Activated naive CD8-positive, alpha-beta T cell treated with anti-CD3 and anti-CD28 coated beads, Interleukin-2, amount 10 ng/mL, durations not matched to agents 7 days and 5 days (primary cell): ENCODE data around the gene NPDC1. TPM values are rescaled to one million over a fixed set of nuclear protein-coding genes. Genes with fewer than 3 reads are reported as not detected.
"Not testable (repeated sequence)": the region's sequence is repeated elsewhere in the genome, so short reads cannot be mapped to it uniquely, and the experiment has no call there.

ENCODE experiments used
- ATAC-seq: fragments of 150-1000 bp; cut with Tn5 transposase; one replicate; pipeline ENCODE4 v1.10.0; 2021; ENCODE audit warnings: low read depth, moderate library complexity
- POLR2A ChIA-PET: fragments of 350-600 bp; sonication (Branson Sonifier 250); formaldehyde crosslinking; loops from one replicate; lab custom pipeline; 2021; ENCODE audit warnings: antibody characterized with exemption; lab: Charles Lee
- DNase-seq: peaks from one replicate; pipeline ENCODE4 v3.0.0; 2021
- H3K27ac Mint-ChIP-seq: one replicate; pipeline ENCODE4 v1.8.0; 2022; ENCODE audit warnings: mild to moderate bottlenecking, mixed read lengths
- H3K27me3 Mint-ChIP-seq: one replicate; pipeline ENCODE4 v1.8.0; 2022; ENCODE audit warnings: mild to moderate bottlenecking, moderate library complexity, mixed read lengths
- H3K36me3 Mint-ChIP-seq: one replicate; pipeline ENCODE4 v1.8.0; 2021; ENCODE audit warnings: mild to moderate bottlenecking, mixed read lengths
- H3K4me1 Mint-ChIP-seq: one replicate; pipeline ENCODE4 v1.8.0; 2021; ENCODE audit warnings: mixed read lengths
- H3K4me3 Mint-ChIP-seq: one replicate; pipeline ENCODE4 v1.8.0; 2022; ENCODE audit warnings: mild to moderate bottlenecking, moderate library complexity, mixed read lengths
- H3K9me3 Mint-ChIP-seq: one replicate; pipeline ENCODE4 v1.8.0; 2021; ENCODE audit warnings: mixed read lengths
- total RNA-seq, 2 experiments: library from RNA; stranded (reverse); gene quantifications; one replicate each; pipeline ENCODE4 v1.2.3, GENCODE V29; 2021

Gene NPDC1
- total RNA-seq, 2 experiments from 2014 or later, result 22.4 to 27.0 TPM

DNA sequence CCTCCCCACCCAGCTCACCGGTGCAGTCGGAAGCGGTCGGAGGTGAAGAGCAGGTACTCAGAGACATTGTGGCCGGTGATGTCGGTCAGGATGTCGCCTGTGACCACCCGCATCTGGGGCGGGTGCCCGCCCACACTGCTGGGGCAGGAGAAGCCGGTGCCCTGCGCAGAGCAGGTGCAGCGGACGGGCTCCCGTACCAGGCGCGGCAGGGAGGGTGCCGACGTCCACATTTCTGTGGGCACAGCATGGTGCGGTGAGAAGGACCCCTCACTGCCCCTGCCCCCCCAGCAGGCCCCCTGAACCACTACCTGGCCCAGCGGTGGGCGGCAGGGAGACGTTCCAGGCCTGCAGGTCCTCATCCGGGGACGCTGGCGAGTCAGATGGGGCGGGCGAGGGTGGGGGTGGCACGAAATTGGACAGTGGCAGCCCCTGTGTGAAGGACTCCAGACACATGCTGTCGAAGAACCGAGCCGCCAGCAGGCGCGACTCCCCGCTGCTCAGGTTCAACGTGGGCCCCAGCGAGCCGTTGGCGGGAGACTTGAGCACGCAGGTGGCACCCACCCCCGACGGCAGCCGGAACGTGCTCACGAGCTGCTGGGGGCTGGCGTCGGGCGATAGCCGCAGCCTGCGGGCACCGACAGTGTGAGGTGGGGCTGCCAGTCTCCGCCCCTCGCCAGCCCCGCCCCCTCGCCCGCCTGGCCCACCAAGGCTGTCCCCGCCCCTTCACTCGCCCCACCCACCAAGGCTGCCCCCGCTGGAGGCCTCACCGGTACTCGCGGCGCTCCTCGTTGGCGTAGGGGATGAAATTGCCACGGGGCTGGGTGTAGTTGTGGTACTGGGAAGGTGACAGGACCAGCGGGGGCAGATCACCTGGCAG, 33.0 kb downstream of the NPDC1 start:
- H3K9me3 Mint-ChIP-seq, result no peaks in the 10 kb centered on the region
- H3K4me3 Mint-ChIP-seq, result no peak overlapping the region
- ATAC-seq (no peak), DNase-seq (no peak)
- peaks cover 3% of the 10 kb centered on the region for H3K36me3 Mint-ChIP-seq
- no peaks in the 10 kb centered on the region for H3K27me3 Mint-ChIP-seq
- no peak overlapping the region for H3K27ac Mint-ChIP-seq
- no peaks in the 10 kb centered on the region for H3K4me1 Mint-ChIP-seq
- POLR2A ChIA-PET, result no interaction called here

GRCh38 chr9:137011907-137012675, 33.9 kb downstream of the NPDC1 start:
- Mint-ChIP-seq H3K4me3 (no peak overlapping the region), H3K9me3 (no peaks in the 10 kb centered on the region), H3K36me3 (peaks cover 3% of the 10 kb centered on the region), H3K27me3 (no peaks in the 10 kb centered on the region), H3K27ac (no peak overlapping the region), H3K4me1 (no peaks in the 10 kb centered on the region)
- DNase-seq (no peak), ATAC-seq (no peak)
- POLR2A ChIA-PET, result no interaction called here

GRCh38 chr9:137011156-137011555, 34.8 kb downstream of the NPDC1 start:
- POLR2A ChIA-PET, result no interaction called here
- Mint-ChIP-seq H3K36me3 (no peaks in the 10 kb centered on the region), H3K4me1 (peaks cover 4% of the 10 kb centered on the region), H3K27ac (no peak overlapping the region), H3K4me3 (no peak overlapping the region), H3K27me3 (no peaks in the 10 kb centered on the region), H3K9me3 (no peaks in the 10 kb centered on the region)
- ATAC-seq (no peak), DNase-seq (no peak)

- POLR2A ChIA-PET, result interaction anchor here (0.9 kb wide), 1 partner anchor 10 kb away, joined by 3 read pairs; no protein-coding TSS in a partner anchor
- no peaks in the 10 kb centered on the region for H3K9me3 Mint-ChIP-seq
- H3K4me1 Mint-ChIP-seq, result peaks cover 5% of the 10 kb centered on the region
These were observed 35.8 kb downstream of the NPDC1 start for GRCh38 chr9:137009938-137010732.

GRCh38 chr9:137009217-137009616, 36.8 kb downstream of the NPDC1 start:
- Mint-ChIP-seq H3K36me3 (no peaks in the 10 kb centered on the region), H3K9me3 (no peaks in the 10 kb centered on the region), H3K4me1 (peaks cover 5% of the 10 kb centered on the region), H3K27ac (no peak overlapping the region), H3K4me3 (no peak overlapping the region), H3K27me3 (peaks cover 2% of the 10 kb centered on the region)
- DNase-seq (no peak), ATAC-seq (no peak)
- POLR2A ChIA-PET, result interaction anchor here (0.9 kb wide), 1 partner anchor 9 kb away, joined by 3 read pairs; no protein-coding TSS in a partner anchor

More at GRCh38 chr9:137009938-137010732, 35.8 kb downstream of the NPDC1 start:
- Mint-ChIP-seq H3K36me3 (no peaks in the 10 kb centered on the region), H3K27me3 (no peaks in the 10 kb centered on the region), H3K4me3 (no peak overlapping the region), H3K27ac (no peak overlapping the region)
- ATAC-seq (no peak), DNase-seq (no peak)

DNA sequence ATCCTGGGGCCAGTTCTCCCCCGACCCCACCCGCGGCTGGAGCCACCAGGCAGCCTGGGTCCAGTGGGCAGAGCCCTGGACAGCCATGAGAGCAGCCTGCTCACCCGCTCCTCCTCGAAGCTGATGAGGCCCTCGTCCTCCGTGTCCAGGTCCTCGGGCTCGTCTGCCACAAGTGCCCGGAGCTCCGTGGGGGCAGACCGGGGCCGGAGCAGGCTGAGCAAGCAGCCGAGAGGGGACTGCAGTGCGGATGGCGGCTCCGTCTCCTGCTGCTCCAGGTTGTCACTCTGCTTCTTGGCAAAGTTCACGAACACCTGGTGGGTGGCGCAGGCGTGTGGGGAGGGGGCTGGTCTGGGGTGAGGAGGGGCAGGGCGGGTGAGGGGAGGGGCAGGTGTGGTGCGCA, 37.7 kb downstream of the NPDC1 start:
- no peaks in the 10 kb centered on the region for H3K9me3 Mint-ChIP-seq
- H3K27me3 Mint-ChIP-seq, result peaks cover 2% of the 10 kb centered on the region
- POLR2A ChIA-PET, result no interaction called here

GRCh38 chr9:137007816-137008270, 38.1 kb downstream of the NPDC1 start:
- POLR2A ChIA-PET, result no interaction called here
- ATAC-seq (no peak), DNase-seq (no peak)
- Mint-ChIP-seq H3K9me3 (no peaks in the 10 kb centered on the region), H3K4me1 (peaks cover 5% of the 10 kb centered on the region), H3K4me3 (no peak overlapping the region), H3K27me3 (peaks cover 2% of the 10 kb centered on the region), H3K36me3 (no peaks in the 10 kb centered on the region), H3K27ac (no peak overlapping the region)

More for the DNA sequence above, 37.7 kb downstream of the NPDC1 start:
- Mint-ChIP-seq H3K4me1 (peaks cover 5% of the 10 kb centered on the region), H3K36me3 (no peaks in the 10 kb centered on the region), H3K4me3 (no peak overlapping the region), H3K27ac (no peak overlapping the region)
- ATAC-seq (no peak), DNase-seq (no peak)

DNA sequence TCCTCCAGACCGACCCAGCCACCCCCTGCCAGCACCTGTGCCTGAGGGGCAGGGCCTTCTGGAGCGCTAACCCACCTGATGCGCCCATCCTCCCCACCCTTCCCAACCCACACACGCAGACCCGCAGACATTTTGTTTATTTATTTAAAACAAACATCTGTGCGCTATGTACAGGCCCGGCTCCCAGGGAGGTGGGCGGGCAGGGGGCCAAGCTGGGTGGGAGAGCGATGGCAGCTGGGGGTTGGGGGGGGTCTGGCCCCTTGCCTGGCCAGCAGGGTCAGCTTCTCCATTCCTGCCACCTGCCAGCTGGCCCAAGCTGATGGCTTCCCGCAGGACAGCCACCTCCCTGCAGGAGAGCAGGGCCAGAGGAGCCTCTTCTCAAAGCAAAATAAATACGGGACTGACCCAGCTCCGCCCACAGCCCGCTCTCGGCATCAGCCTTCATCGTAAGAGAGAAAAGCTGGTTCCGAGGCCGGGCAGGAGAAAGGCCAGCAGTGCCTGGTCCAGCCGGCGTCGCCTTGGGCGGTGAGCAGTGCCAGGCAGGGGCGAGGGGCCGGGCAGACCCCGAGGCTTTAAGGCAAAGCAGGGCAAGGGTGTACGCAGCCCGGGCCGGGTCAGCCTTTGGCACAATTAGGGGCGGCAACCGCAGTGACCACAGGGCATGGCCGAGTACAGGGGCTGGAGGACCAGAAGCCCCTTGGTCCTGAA, 38.7 kb downstream of the NPDC1 start:
- H3K27ac Mint-ChIP-seq, result no peak overlapping the region
- H3K4me3 Mint-ChIP-seq, result no peak overlapping the region
- H3K4me1 Mint-ChIP-seq, result peaks cover 5% of the 10 kb centered on the region
- no peaks in the 10 kb centered on the region for H3K36me3 Mint-ChIP-seq
- peaks cover 6% of the 10 kb centered on the region for H3K27me3 Mint-ChIP-seq
- ATAC-seq (no peak), DNase-seq (no peak)
- H3K9me3 Mint-ChIP-seq, result no peaks in the 10 kb centered on the region
- POLR2A ChIA-PET, result no interaction called here

- POLR2A ChIA-PET, result interaction anchor here (1.5 kb wide), 1 partner anchor 29 kb away, joined by 3 read pairs; no protein-coding TSS in a partner anchor
- ATAC-seq, result no peak
- no peak for DNase-seq
- Mint-ChIP-seq H3K4me3 (no peak overlapping the region), H3K36me3 (no peaks in the 10 kb centered on the region), H3K9me3 (no peaks in the 10 kb centered on the region), H3K4me1 (peaks cover 5% of the 10 kb centered on the region), H3K27me3 (peaks cover 10% of the 10 kb centered on the region), H3K27ac (no peak overlapping the region)
These were observed 39.6 kb downstream of the NPDC1 start for GRCh38 chr9:137006116-137007003.

DNA sequence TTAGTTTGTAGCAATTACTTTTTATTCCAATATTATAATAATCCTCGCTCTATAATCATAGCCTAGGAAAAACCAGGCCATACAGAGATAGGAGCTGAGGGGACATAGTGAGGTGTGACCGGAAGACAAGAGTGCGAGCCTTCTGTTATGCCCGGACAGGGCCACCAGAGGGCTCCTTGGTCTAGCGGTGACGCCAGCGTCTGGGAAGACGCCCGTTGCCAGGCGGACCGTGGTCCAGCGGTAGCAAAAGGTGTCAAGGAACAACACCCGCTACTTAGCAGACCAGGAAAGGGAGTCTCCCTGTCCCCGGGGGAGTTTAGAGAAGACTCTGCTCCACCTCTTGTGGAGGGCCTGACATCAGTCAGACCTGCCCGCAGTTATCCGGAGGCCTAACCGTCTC, 41.7 kb downstream of the NPDC1 start:
- not testable (repeated sequence) for H3K4me3 Mint-ChIP-seq, DNase-seq, H3K9me3 Mint-ChIP-seq, H3K27ac Mint-ChIP-seq, H3K36me3 Mint-ChIP-seq, ATAC-seq
- Mint-ChIP-seq H3K4me1 (peaks cover 15% of the 10 kb centered on the region), H3K27me3 (peaks cover 12% of the 10 kb centered on the region)
- POLR2A ChIA-PET, result interaction anchor here (1.5 kb wide), 1 partner anchor 31 kb away, joined by 3 read pairs; no protein-coding TSS in a partner anchor

DNA sequence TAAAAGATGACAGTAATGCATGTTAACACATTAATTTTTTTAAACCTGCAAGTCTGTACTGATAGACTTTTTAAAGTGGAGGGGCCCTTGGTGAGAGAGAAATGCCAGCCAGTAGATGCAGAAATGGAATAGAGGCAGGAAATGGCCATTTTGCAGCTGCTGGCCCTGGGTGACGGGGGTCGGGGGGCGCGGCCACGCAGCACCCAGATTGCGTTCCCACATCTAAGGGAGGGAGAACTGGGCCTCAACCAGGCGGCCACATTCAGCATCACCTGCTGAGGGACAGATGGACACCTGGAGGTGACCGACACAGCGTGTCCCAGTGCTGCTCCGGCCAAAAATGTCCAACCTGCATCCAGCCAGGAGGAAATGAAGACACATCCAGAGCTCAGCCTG, 43.3 kb downstream of the NPDC1 start:
- Mint-ChIP-seq H3K9me3 (no peaks in the 10 kb centered on the region), H3K4me1 (peaks cover 27% of the 10 kb centered on the region), H3K27ac (no peak overlapping the region), H3K27me3 (peaks cover 12% of the 10 kb centered on the region), H3K36me3 (no peaks in the 10 kb centered on the region), H3K4me3 (no peak overlapping the region)
- DNase-seq (no peak), ATAC-seq (no peak)
- POLR2A ChIA-PET, result no interaction called here
